Measurements from ENCODE around the gene HPCAL4.

DNA sequence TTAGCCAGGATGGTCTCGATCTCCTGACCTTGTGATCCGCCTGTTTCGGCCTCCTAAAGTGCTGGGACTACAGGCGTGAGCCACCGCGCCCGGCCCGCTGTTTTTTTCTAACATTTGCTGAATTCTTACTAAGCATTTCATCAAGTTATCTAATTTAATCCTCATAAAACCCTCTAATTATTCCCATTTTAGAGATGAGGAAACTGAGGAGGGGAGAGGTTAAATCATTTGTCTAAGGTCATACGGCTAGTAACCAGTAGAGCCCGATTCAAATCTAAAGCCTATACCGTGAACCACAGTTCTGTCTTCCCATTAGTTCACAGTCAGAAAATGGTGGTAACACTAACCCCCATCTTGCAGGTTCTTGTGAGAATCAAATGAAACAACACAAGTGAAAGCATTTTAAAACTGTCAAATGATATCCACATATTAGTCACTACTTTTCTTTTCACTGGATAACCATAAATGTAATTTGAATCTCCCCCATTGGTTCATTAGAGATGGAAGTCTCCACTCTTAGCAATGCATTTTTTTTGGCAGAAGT is 62.4 kb downstream of the HPCAL4 start:
- TF ChIP-seq, protein P1, sequence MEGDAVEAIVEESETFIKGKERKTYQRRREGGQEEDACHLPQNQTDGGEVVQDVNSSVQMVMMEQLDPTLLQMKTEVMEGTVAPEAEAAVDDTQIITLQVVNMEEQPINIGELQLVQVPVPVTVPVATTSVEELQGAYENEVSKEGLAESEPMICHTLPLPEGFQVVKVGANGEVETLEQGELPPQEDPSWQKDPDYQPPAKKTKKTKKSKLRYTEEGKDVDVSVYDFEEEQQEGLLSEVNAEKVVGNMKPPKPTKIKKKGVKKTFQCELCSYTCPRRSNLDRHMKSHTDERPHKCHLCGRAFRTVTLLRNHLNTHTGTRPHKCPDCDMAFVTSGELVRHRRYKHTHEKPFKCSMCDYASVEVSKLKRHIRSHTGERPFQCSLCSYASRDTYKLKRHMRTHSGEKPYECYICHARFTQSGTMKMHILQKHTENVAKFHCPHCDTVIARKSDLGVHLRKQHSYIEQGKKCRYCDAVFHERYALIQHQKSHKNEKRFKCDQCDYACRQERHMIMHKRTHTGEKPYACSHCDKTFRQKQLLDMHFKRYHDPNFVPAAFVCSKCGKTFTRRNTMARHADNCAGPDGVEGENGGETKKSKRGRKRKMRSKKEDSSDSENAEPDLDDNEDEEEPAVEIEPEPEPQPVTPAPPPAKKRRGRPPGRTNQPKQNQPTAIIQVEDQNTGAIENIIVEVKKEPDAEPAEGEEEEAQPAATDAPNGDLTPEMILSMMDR (IDR thresholded peaks at IDR 0.05; ENCODE audit: borderline replicate concordance, extremely low read depth, low read length, poor library complexity, severe bottlenecking): no peak
- no peak for TF ChIP-seq EZH2 (IDR thresholded peaks at IDR 0.05; ENCODE audit: borderline replicate concordance, low read depth, low read length, severe bottlenecking)
